SK-N-SH (cell line): ENCODE data around the gene VMP1.

Experiments
- CHD2 ChIP-seq: fragments of 150-350 bp; IDR thresholded peaks from 2 replicates; pipeline ENCODE4 v1.6.1; 2018; ENCODE audit warnings: low read length; ENCODE audit not compliant: partially characterized antibody
- ELF1 ChIP-seq: IDR thresholded peaks from 2 replicates; pipeline ENCODE4 v1.4.0; 2012
- NRF1 ChIP-seq: IDR thresholded peaks from 2 replicates; pipeline ENCODE4 v1.6.1; 2012; ENCODE audit warnings: low read depth, mild to moderate bottlenecking, low read length
- RCOR1 ChIP-seq: fragments of 150-350 bp; IDR thresholded peaks from 2 replicates; pipeline ENCODE4 v1.6.1; 2017; ENCODE audit warnings: antibody characterized with exemption, low read length
- RXRA ChIP-seq: IDR thresholded peaks from 2 replicates; pipeline ENCODE4 v1.4.0; 2012; ENCODE audit warnings: low read depth, mild to moderate bottlenecking, borderline replicate concordance
- TAF1 ChIP-seq: IDR thresholded peaks from 2 replicates; pipeline ENCODE4 v1.6.1; 2012; ENCODE audit warnings: low read depth, mild to moderate bottlenecking, low read length, moderate library complexity, borderline replicate concordance
- YY1 ChIP-seq: IDR thresholded peaks from 2 replicates; pipeline ENCODE4 v1.4.0; 2012; ENCODE audit warnings: low read depth, mild to moderate bottlenecking
- TF ChIP-seq, protein P1 (sequence below): fragments of 200-600 bp; sonication (generic); IDR thresholded peaks from 2 replicates; pipeline ENCODE4 v1.6.1; 2017; ENCODE audit warnings: antibody characterized with exemption, mild to moderate bottlenecking, moderate library complexity
- TF ChIP-seq, protein P2 (sequence below): fragments of 150-350 bp; IDR thresholded peaks from 2 replicates; pipeline ENCODE4 v1.6.1; 2017; ENCODE audit warnings: antibody characterized with exemption, low read length, low read depth, borderline replicate concordance

DNA sequence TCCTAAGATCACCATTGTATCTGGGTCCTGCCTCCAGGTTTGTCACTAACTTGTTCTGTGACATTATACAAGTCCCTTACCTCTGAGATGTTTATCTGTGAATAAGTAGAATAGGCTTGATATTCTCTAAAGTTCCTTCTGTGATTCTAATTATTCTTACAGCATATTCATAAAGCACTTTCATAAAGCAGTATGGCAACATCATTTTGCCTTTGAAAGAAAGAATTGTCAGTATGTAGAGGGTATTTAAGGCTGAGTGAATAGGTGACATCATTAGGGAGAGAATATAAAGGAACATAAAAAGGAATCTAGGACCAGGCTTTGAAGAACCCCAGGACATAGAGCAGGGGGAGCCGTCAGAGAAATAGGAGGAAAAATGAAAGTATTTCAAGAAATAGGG lies 15.6 kb downstream of the VMP1 start:
- TF ChIP-seq RCOR1 (no peak), CHD2 (no peak), ELF1 (no peak), YY1 (no peak), TAF1 (no peak), NRF1 (no peak), RXRA (no peak)
- TF ChIP-seq, protein P1, sequence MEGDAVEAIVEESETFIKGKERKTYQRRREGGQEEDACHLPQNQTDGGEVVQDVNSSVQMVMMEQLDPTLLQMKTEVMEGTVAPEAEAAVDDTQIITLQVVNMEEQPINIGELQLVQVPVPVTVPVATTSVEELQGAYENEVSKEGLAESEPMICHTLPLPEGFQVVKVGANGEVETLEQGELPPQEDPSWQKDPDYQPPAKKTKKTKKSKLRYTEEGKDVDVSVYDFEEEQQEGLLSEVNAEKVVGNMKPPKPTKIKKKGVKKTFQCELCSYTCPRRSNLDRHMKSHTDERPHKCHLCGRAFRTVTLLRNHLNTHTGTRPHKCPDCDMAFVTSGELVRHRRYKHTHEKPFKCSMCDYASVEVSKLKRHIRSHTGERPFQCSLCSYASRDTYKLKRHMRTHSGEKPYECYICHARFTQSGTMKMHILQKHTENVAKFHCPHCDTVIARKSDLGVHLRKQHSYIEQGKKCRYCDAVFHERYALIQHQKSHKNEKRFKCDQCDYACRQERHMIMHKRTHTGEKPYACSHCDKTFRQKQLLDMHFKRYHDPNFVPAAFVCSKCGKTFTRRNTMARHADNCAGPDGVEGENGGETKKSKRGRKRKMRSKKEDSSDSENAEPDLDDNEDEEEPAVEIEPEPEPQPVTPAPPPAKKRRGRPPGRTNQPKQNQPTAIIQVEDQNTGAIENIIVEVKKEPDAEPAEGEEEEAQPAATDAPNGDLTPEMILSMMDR, result no peak
- TF ChIP-seq, protein P2, sequence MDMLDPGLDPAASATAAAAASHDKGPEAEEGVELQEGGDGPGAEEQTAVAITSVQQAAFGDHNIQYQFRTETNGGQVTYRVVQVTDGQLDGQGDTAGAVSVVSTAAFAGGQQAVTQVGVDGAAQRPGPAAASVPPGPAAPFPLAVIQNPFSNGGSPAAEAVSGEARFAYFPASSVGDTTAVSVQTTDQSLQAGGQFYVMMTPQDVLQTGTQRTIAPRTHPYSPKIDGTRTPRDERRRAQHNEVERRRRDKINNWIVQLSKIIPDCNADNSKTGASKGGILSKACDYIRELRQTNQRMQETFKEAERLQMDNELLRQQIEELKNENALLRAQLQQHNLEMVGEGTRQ, result no peak
